Activated naive CD8-positive, alpha-beta T cell treated with anti-CD3 and anti-CD28 coated beads, Interleukin-2, amount 10 ng/mL, durations not matched to agents 7 days and 5 days (primary cell): ENCODE measurements around the gene RNF115. TPM values are rescaled to one million over a fixed set of nuclear protein-coding genes. Genes with fewer than 3 reads are reported as not detected.
"Not testable (repeated sequence)": the region's sequence is repeated elsewhere in the genome, so short reads cannot be mapped to it uniquely, and the experiment has no call there.

Experiments used
- ATAC-seq: fragments of 150-1000 bp; cut with Tn5 transposase; one replicate; pipeline ENCODE4 v1.10.0; 2021; ENCODE audit warnings: low read depth, moderate library complexity
- POLR2A ChIA-PET: fragments of 350-600 bp; sonication (Branson Sonifier 250); formaldehyde crosslinking; loops from one replicate; lab custom pipeline; 2021; ENCODE audit warnings: antibody characterized with exemption; lab: Charles Lee
- DNase-seq: peaks from one replicate; pipeline ENCODE4 v3.0.0; 2021
- H3K27ac Mint-ChIP-seq: one replicate; pipeline ENCODE4 v1.8.0; 2022; ENCODE audit warnings: mild to moderate bottlenecking, mixed read lengths
- H3K27me3 Mint-ChIP-seq: one replicate; pipeline ENCODE4 v1.8.0; 2022; ENCODE audit warnings: mild to moderate bottlenecking, moderate library complexity, mixed read lengths
- H3K36me3 Mint-ChIP-seq: one replicate; pipeline ENCODE4 v1.8.0; 2021; ENCODE audit warnings: mild to moderate bottlenecking, mixed read lengths
- H3K4me1 Mint-ChIP-seq: one replicate; pipeline ENCODE4 v1.8.0; 2021; ENCODE audit warnings: mixed read lengths
- H3K4me3 Mint-ChIP-seq: one replicate; pipeline ENCODE4 v1.8.0; 2022; ENCODE audit warnings: mild to moderate bottlenecking, moderate library complexity, mixed read lengths
- H3K9me3 Mint-ChIP-seq: one replicate; pipeline ENCODE4 v1.8.0; 2021; ENCODE audit warnings: mixed read lengths
- total RNA-seq, 2 experiments: library from RNA; stranded (reverse); gene quantifications; one replicate each; pipeline ENCODE4 v1.2.3, GENCODE V29; 2021

The RNF115 gene
- total RNA-seq, 2 experiments from 2014 or later: 14.7 to 15.0 TPM

DNA sequence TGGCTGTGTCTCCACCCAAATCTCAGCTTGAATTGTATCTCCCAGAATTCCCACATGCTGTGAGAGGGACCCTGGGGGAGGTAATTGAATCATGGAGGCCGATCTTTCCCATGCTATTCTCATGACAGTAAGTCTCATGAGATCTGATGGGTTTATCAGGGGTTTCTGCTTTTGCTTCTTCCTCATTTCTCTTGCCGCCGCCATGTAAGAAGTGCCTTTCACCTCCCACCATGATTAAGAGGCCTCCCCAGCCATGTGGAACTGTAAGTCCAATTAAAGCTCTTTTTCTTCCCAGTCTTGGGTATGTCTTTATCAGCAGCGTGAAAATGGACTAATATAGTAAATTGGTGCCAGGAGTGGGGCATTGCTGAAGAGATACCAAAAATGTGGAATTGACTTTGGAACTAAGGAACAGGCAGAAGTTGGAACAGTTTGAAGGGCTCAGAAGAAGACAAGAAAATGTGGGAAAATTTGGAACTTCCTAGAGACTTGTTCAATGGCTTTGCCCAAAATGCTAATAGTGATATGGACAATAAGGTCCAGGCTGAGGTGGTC is 63.4 kb downstream of the RNF115 start:
- ATAC-seq, DNase-seq, H3K27me3 Mint-ChIP-seq, POLR2A ChIA-PET, H3K4me3 Mint-ChIP-seq, H3K27ac Mint-ChIP-seq, H3K4me1 Mint-ChIP-seq, H3K9me3 Mint-ChIP-seq: not testable (repeated sequence)
- peaks cover 45% of the 10 kb centered on the region for H3K36me3 Mint-ChIP-seq

GRCh38 chr1:145759721-145760120 is 64.2 kb downstream of the RNF115 start:
- ATAC-seq: no peak
- POLR2A ChIA-PET: no interaction called here
- H3K4me3 Mint-ChIP-seq: no peak overlapping the region
- H3K36me3 Mint-ChIP-seq: peaks cover 44% of the 10 kb centered on the region
- H3K9me3 Mint-ChIP-seq: peaks cover 6% of the 10 kb centered on the region
- H3K4me1 Mint-ChIP-seq: no peaks in the 10 kb centered on the region
- H3K27ac Mint-ChIP-seq: no peak overlapping the region
- H3K27me3 Mint-ChIP-seq: no peaks in the 10 kb centered on the region
- no peak for DNase-seq

DNA sequence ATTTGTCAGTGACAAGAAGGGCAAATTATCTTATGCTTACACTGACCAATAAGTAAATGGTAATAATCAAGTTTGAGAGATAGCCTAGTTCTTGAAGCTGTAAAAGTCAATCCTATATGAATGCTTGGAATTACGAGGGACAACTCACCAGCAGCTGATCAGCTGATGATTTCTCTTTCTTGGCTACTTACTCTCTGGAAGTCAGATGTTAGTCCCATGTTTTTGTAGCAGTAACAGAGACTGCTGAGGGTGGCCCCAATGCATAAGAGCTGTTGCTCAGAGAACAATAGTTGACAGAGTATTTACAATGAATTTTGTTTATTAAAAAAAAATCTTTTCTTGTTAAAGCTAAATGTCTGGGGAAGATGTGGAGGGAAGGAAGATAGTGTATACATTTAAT is 65.3 kb downstream of the RNF115 start:
- no peaks in the 10 kb centered on the region for H3K4me1 Mint-ChIP-seq

DNA sequence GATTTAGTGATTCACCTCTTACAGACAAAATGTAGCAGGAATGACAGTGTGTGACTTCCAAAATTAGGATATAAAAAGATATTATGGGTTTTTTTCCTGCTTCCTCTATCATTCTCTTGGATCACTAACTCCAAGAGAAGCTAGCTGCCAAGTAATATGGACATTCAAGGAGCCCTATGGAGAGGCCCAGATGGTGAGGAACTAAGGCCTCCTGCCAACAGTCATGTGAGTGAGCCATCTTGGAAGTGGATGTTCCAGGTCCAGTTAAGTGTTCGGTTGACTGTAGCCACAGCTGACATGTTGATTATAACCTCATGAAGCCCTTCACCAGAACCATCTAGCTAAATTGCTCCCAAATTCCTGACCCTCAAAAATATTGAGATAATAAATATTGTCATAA is 65.8 kb downstream of the RNF115 start:
- peaks cover 42% of the 10 kb centered on the region for H3K36me3 Mint-ChIP-seq
- no peaks in the 10 kb centered on the region for H3K27me3 Mint-ChIP-seq

More for the DNA sequence above, 65.3 kb downstream of the RNF115 start:
- H3K9me3 Mint-ChIP-seq: peaks cover 6% of the 10 kb centered on the region
- POLR2A ChIA-PET: no interaction called here
- H3K4me3 Mint-ChIP-seq: no peak overlapping the region
- DNase-seq (no peak), ATAC-seq (no peak)
- no peaks in the 10 kb centered on the region for H3K27me3 Mint-ChIP-seq
- H3K36me3 Mint-ChIP-seq: peaks cover 44% of the 10 kb centered on the region
- no peak overlapping the region for H3K27ac Mint-ChIP-seq

DNA sequence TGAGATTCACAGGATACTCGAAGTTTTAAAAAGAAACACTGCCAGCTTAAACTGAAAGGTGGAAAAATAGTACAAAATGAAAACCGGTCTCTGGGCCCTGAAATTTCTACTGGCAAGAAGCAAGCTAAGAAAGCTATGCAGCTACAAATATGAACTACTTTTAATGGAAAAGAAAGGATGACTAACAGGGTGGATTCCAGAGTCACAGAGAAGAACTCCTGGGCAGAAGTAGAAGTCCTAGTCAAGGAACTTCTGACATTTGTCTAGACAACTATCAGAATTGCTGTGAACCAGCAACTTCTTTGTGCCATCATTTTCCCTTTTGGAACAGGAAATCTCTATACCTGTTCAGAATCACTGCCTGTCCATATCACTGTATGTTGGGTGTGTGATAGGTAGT is 66.5 kb downstream of the RNF115 start:
- no peaks in the 10 kb centered on the region for H3K27me3 Mint-ChIP-seq
- peaks cover 6% of the 10 kb centered on the region for H3K9me3 Mint-ChIP-seq
- H3K4me1 Mint-ChIP-seq: no peaks in the 10 kb centered on the region
- no peak overlapping the region for H3K4me3 Mint-ChIP-seq
- POLR2A ChIA-PET: no interaction called here
- DNase-seq (no peak), ATAC-seq (no peak)
- H3K27ac Mint-ChIP-seq: no peak overlapping the region
- H3K36me3 Mint-ChIP-seq: peaks cover 39% of the 10 kb centered on the region

More for the DNA sequence above, 65.8 kb downstream of the RNF115 start:
- DNase-seq: no peak
- H3K4me3 Mint-ChIP-seq: no peak overlapping the region
- H3K4me1 Mint-ChIP-seq: no peaks in the 10 kb centered on the region
- H3K27ac Mint-ChIP-seq: no peak overlapping the region
- H3K9me3 Mint-ChIP-seq: peaks cover 6% of the 10 kb centered on the region
- POLR2A ChIA-PET: no interaction called here
- no peak for ATAC-seq

GRCh38 chr1:145751491-145752037 is 72.3 kb downstream of the RNF115 start:
- POLR2A ChIA-PET: no interaction called here
- Mint-ChIP-seq H3K4me1 (peaks cover 2% of the 10 kb centered on the region), H3K36me3 (peaks cover 23% of the 10 kb centered on the region), H3K27ac (no peak overlapping the region), H3K4me3 (no peak overlapping the region), H3K27me3 (no peaks in the 10 kb centered on the region), H3K9me3 (no peaks in the 10 kb centered on the region)
- ATAC-seq (no peak), DNase-seq (no peak)

GRCh38 chr1:145750426-145750825 is 73.5 kb downstream of the RNF115 start:
- Mint-ChIP-seq H3K4me1 (peaks cover 2% of the 10 kb centered on the region), H3K27me3 (no peaks in the 10 kb centered on the region), H3K9me3 (no peaks in the 10 kb centered on the region), H3K27ac (no peak overlapping the region), H3K36me3 (peaks cover 21% of the 10 kb centered on the region), H3K4me3 (no peak overlapping the region)
- POLR2A ChIA-PET: no interaction called here
- DNase-seq (no peak), ATAC-seq (no peak)

- ATAC-seq (no peak), DNase-seq (no peak)
- Mint-ChIP-seq H3K4me3 (no peak overlapping the region), H3K9me3 (no peaks in the 10 kb centered on the region), H3K27me3 (no peaks in the 10 kb centered on the region), H3K4me1 (peaks cover 2% of the 10 kb centered on the region), H3K27ac (no peak overlapping the region), H3K36me3 (peaks cover 35% of the 10 kb centered on the region)
- POLR2A ChIA-PET: no interaction called here
Observed at GRCh38 chr1:145747398-145748247, 76.3 kb downstream of the RNF115 start.

DNA sequence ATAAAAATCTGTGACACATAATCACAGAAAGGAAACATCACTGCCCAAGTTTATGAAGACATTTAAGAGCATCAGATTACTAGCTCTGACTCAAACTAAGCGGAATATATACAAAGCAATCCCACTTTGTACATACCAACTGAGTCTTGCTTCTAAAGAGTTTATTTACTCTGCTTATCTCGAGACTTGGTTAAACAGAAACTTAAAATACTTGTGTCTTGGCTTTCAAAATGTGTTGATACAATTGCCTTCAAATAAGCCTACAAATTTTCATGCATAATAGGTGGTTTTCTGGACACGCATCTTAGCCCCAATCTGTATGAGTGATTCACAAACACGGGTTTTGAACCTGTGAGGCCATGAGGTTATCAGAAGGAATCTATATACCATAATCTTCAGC is 83.6 kb downstream of the RNF115 start:
- H3K27ac Mint-ChIP-seq: no peak overlapping the region
- ATAC-seq (no peak), DNase-seq (no peak)
- H3K36me3 Mint-ChIP-seq: peaks cover 24% of the 10 kb centered on the region
- no peak overlapping the region for H3K4me3 Mint-ChIP-seq
- H3K4me1 Mint-ChIP-seq: peaks cover 2% of the 10 kb centered on the region
- H3K9me3 Mint-ChIP-seq: no peaks in the 10 kb centered on the region
- no peaks in the 10 kb centered on the region for H3K27me3 Mint-ChIP-seq
- POLR2A ChIA-PET: no interaction called here

GRCh38 chr1:145736191-145736590 is 87.7 kb downstream of the RNF115 start:
- Mint-ChIP-seq H3K4me1 (peaks cover 2% of the 10 kb centered on the region), H3K27ac (no peak overlapping the region), H3K4me3 (no peak overlapping the region), H3K9me3 (no peaks in the 10 kb centered on the region), H3K36me3 (peaks cover 3% of the 10 kb centered on the region), H3K27me3 (no peaks in the 10 kb centered on the region)
- POLR2A ChIA-PET: no interaction called here
- no peak for ATAC-seq
- DNase-seq: no peak

- no peak for DNase-seq
- peaks cover 4% of the 10 kb centered on the region for H3K4me1 Mint-ChIP-seq
- H3K27me3 Mint-ChIP-seq: no peaks in the 10 kb centered on the region
- POLR2A ChIA-PET: no interaction called here
- H3K9me3 Mint-ChIP-seq: no peaks in the 10 kb centered on the region
- no peak overlapping the region for H3K27ac Mint-ChIP-seq
- ATAC-seq: no peak
- no peak overlapping the region for H3K4me3 Mint-ChIP-seq
- peaks cover 2% of the 10 kb centered on the region for H3K36me3 Mint-ChIP-seq
Observed at GRCh38 chr1:145730900-145731299, 93.0 kb downstream of the RNF115 start.

DNA sequence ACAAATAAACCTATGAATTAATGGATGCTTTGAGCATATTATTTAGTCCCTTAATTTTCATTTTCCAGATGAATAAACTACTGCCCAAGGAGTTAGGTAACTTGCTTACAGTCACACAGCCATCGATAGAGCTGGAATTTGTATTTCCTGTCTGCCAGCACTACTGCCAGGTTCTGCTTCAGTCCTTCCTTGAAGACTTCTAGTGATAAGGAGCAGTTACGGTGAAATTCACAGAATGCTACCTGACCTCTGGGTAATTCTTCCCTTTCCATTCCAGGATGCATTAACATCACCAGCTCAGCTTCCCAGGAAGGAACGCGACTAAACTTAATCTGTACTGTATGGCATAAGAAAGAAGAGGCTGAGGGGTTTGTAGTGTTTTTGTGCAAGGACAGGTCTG is 93.4 kb downstream of the RNF115 start:
- Mint-ChIP-seq H3K36me3 (peaks cover 2% of the 10 kb centered on the region), H3K27ac (no peak overlapping the region), H3K27me3 (no peaks in the 10 kb centered on the region), H3K4me3 (no peak overlapping the region), H3K9me3 (no peaks in the 10 kb centered on the region), H3K4me1 (peaks cover 4% of the 10 kb centered on the region)
- POLR2A ChIA-PET: no interaction called here
- DNase-seq (no peak), ATAC-seq (no peak)

- Mint-ChIP-seq H3K4me1 (peaks cover 4% of the 10 kb centered on the region), H3K27me3 (no peaks in the 10 kb centered on the region), H3K4me3 (no peak overlapping the region), H3K27ac (no peak overlapping the region), H3K36me3 (peaks cover 2% of the 10 kb centered on the region), H3K9me3 (no peaks in the 10 kb centered on the region)
- no peak for DNase-seq
- POLR2A ChIA-PET: no interaction called here
- ATAC-seq: no peak
Observed at GRCh38 chr1:145729666-145730436, 94.0 kb downstream of the RNF115 start.
